Ishikawa (cell line): ENCODE measurements around the gene KIFC1.

Source experiments
- CEBPB ChIP-seq: IDR thresholded peaks from 2 replicates; pipeline ENCODE4 v1.6.1; 2012
- CREB1 ChIP-seq: IDR thresholded peaks from 2 replicates; pipeline ENCODE4 v1.6.1; 2012; ENCODE audit warnings: low read depth
- EGR1 ChIP-seq: IDR thresholded peaks from 2 replicates; pipeline ENCODE4 v1.6.1; 2012
- EP300 ChIP-seq: IDR thresholded peaks from 2 replicates; pipeline ENCODE4 v1.6.1; 2012; ENCODE audit warnings: borderline replicate concordance
- FOXM1 ChIP-seq: IDR thresholded peaks from 2 replicates; pipeline ENCODE4 v1.6.1; 2012; ENCODE audit warnings: low read depth, borderline replicate concordance
- MAX ChIP-seq: IDR thresholded peaks from 2 replicates; pipeline ENCODE4 v1.6.1; 2012
- NFIC ChIP-seq: IDR thresholded peaks from 2 replicates; pipeline ENCODE4 v1.6.1; 2012
- RAD21 ChIP-seq: IDR thresholded peaks from 2 replicates; pipeline ENCODE4 v1.6.1; 2012; ENCODE audit warnings: low read depth
- REST ChIP-seq: IDR thresholded peaks from 2 replicates; pipeline ENCODE4 v1.6.1; 2012; ENCODE audit warnings: low read depth, mild to moderate bottlenecking
- TAF1 ChIP-seq: IDR thresholded peaks from 2 replicates; pipeline ENCODE4 v1.6.1; 2012; ENCODE audit warnings: low read depth, mild to moderate bottlenecking
- TCF12 ChIP-seq: IDR thresholded peaks from 2 replicates; pipeline ENCODE4 v1.6.1; 2012; ENCODE audit warnings: low read depth
- TEAD4 ChIP-seq: IDR thresholded peaks from 2 replicates; pipeline ENCODE4 v1.6.1; 2012
- USF1 ChIP-seq: IDR thresholded peaks from 2 replicates; pipeline ENCODE4 v1.6.1; 2012
- YY1 ChIP-seq: IDR thresholded peaks from 2 replicates; pipeline ENCODE4 v1.6.1; 2012; ENCODE audit warnings: low read depth
- ZBTB7A ChIP-seq: IDR thresholded peaks from 2 replicates; pipeline ENCODE4 v1.6.1; 2012; ENCODE audit warnings: low read depth

KIFC1 gene

GRCh38 chr6:33443619-33444504, 52.2 kb downstream of the KIFC1 start:
- TF ChIP-seq TEAD4 (no peak), YY1 (no peak), CREB1 (no peak), REST (no peak), EGR1 (no peak), CEBPB (no peak), USF1 (no peak), NFIC (no peak), EP300 (no peak), TAF1 (no peak), RAD21 (no peak), TCF12 (no peak), MAX (no peak), ZBTB7A (no peak), FOXM1 (no peak)

GRCh38 chr6:33445119-33445603, 53.5 kb downstream of the KIFC1 start:
- TF ChIP-seq TCF12 (no peak), EGR1 (no peak), FOXM1 (no peak)

GRCh38 chr6:33446356-33446755, 54.7 kb downstream of the KIFC1 start:
- TF ChIP-seq TAF1 = no peak
- TF ChIP-seq TEAD4 = no peak
- TF ChIP-seq REST = no peak
- no peak for TF ChIP-seq MAX
- no peak for TF ChIP-seq FOXM1

GRCh38 chr6:33450434-33450833, 58.8 kb downstream of the KIFC1 start:
- TF ChIP-seq NFIC (no peak), TAF1 (no peak), RAD21 (no peak), CREB1 (no peak), EGR1 (no peak), TEAD4 (no peak), CEBPB (no peak), REST (no peak), MAX (no peak), USF1 (no peak), EP300 (no peak), YY1 (no peak), FOXM1 (no peak), TCF12 (no peak), ZBTB7A (no peak)
